HEK293 (cell line): ENCODE results near the gene CEP41.

ENCODE experiments used
- CTCF ChIA-PET: fragments of 350-600 bp; formaldehyde crosslinking; extraction: SDS; loops from one replicate; lab custom pipeline; 2021; ENCODE audit warnings: antibody characterized with exemption; lab: Yijun Ruan, JAX
- POLR2A ChIA-PET: fragments of 300-600 bp; formaldehyde crosslinking; extraction: SDS; loops from one replicate; lab custom pipeline; 2020; ENCODE audit warnings: antibody characterized with exemption, inconsistent platforms; lab: Yijun Ruan, JAX
- H3K27ac ChIP-seq: fragments of 200-500 bp; sonication (Bioruptor generic); 2 replicates; pipeline ENCODE4 v1.5.1; 2014; ENCODE audit warnings: low read depth, low read length, control low read depth, inconsistent platforms; ENCODE audit errors: extremely low read depth
- H3K36me3 ChIP-seq, 2 experiments: fragments of 200-500 bp in 1 of 2; sonication (Bioruptor generic) in 1 of 2; 1 replicate in 1 of 2; 2 replicates in 1 of 2; pipeline ENCODE4 v1.5.1; 2014 to 2017; ENCODE audit warnings: inconsistent platforms in 2 of 2, low read length in 2 of 2; ENCODE audit not compliant: control insufficient read depth in 2 of 2, insufficient read depth in 1 of 2
- H3K4me1 ChIP-seq: fragments of 200-500 bp; sonication (Bioruptor generic); 2 replicates; pipeline ENCODE4 v1.5.1; 2014; ENCODE audit warnings: mild to moderate bottlenecking, low read length, inconsistent platforms; ENCODE audit not compliant: control insufficient read depth, insufficient read depth
- H3K4me3 ChIP-seq: 2 replicates; pipeline ENCODE4 v1.5.1; 2011; ENCODE audit warnings: low read depth, mild to moderate bottlenecking, control low read depth, low read length, moderate library complexity
- H3K9me3 ChIP-seq: fragments of 200-500 bp; sonication (Bioruptor generic); 2 replicates; pipeline ENCODE4 v1.5.1; 2014; ENCODE audit warnings: low read depth, low read length, inconsistent platforms; ENCODE audit not compliant: control insufficient read depth, insufficient read depth
- BCL11A ChIP-seq: fragments of 450-650 bp; formaldehyde crosslinking; IDR thresholded peaks from 2 replicates; pipeline ENCODE4 v1.5.1; 2016; ENCODE audit warnings: low read depth, missing biosample characterization, missing genetic modification characterization
- ELK4 ChIP-seq: IDR thresholded peaks from 2 replicates; pipeline ENCODE4 v1.6.1; 2011; ENCODE audit warnings: mild to moderate bottlenecking, low read depth, low read length, borderline replicate concordance
- OSR2 ChIP-seq: fragments of 450-650 bp; formaldehyde crosslinking; IDR thresholded peaks from 2 replicates; pipeline ENCODE4 v1.5.1; 2016; ENCODE audit warnings: missing biosample characterization, missing genetic modification characterization
- SCRT1 ChIP-seq: fragments of 450-650 bp; formaldehyde crosslinking; IDR thresholded peaks from 2 replicates; pipeline ENCODE4 v1.5.1; 2016; ENCODE audit warnings: missing biosample characterization, missing genetic modification characterization, borderline replicate concordance
- SCRT2 ChIP-seq: fragments of 450-650 bp; formaldehyde crosslinking; IDR thresholded peaks from 2 replicates; pipeline ENCODE4 v1.5.1; 2016; ENCODE audit warnings: missing biosample characterization, missing genetic modification characterization
- ZBTB11 ChIP-seq: fragments of 450-650 bp; formaldehyde crosslinking; conservative IDR thresholded peaks from 2 replicates; pipeline ENCODE4 v1.5.1; 2016; ENCODE audit warnings: low read depth, missing biosample characterization, missing genetic modification characterization
- ZBTB17 ChIP-seq: fragments of 450-650 bp; formaldehyde crosslinking; IDR thresholded peaks from 2 replicates; pipeline ENCODE4 v1.5.1; 2016; ENCODE audit warnings: missing biosample characterization, missing genetic modification characterization
- ZBTB48 ChIP-seq: fragments of 450-650 bp; formaldehyde crosslinking; IDR thresholded peaks from 2 replicates; pipeline ENCODE4 v1.5.1; 2016; ENCODE audit warnings: missing biosample characterization, missing genetic modification characterization
- ZBTB6 ChIP-seq: fragments of 450-650 bp; formaldehyde crosslinking; IDR thresholded peaks from 2 replicates; pipeline ENCODE4 v1.5.1; 2017; ENCODE audit warnings: missing biosample characterization, missing genetic modification characterization
- ZNF184 ChIP-seq: fragments of 450-650 bp; IDR thresholded peaks from 2 replicates; pipeline ENCODE4 v1.5.1; 2018; ENCODE audit warnings: missing biosample characterization, mild to moderate bottlenecking, missing genetic modification characterization
- ZNF510 ChIP-seq: fragments of 450-650 bp; formaldehyde crosslinking; IDR thresholded peaks from 2 replicates; pipeline ENCODE4 v1.5.1; 2018; ENCODE audit warnings: mild to moderate bottlenecking, missing genetic modification characterization, missing biosample characterization; ENCODE audit not compliant: insufficient replicate concordance
- ZNF580 ChIP-seq: fragments of 450-650 bp; formaldehyde crosslinking; IDR thresholded peaks from 2 replicates; pipeline ENCODE4 v1.5.1; 2016; ENCODE audit warnings: missing biosample characterization, missing genetic modification characterization
- ZNF664 ChIP-seq: fragments of 450-650 bp; formaldehyde crosslinking; IDR thresholded peaks from 2 replicates; pipeline ENCODE4 v1.5.1; 2016; ENCODE audit warnings: missing biosample characterization, missing genetic modification characterization
- ZNF830 ChIP-seq: fragments of 450-650 bp; IDR thresholded peaks from 2 replicates; pipeline ENCODE4 v1.5.0; 2018; ENCODE audit warnings: missing biosample characterization, missing genetic modification characterization, low read depth, mild to moderate bottlenecking, moderate library complexity
- ZNF837 ChIP-seq: fragments of 450-650 bp; formaldehyde crosslinking; IDR thresholded peaks from 2 replicates; pipeline ENCODE4 v1.5.1; 2016; ENCODE audit warnings: missing biosample characterization, missing genetic modification characterization
- ZSCAN30 ChIP-seq: fragments of 450-650 bp; IDR thresholded peaks from 2 replicates; pipeline ENCODE4 v1.5.1; 2018; ENCODE audit warnings: missing biosample characterization, mild to moderate bottlenecking, missing genetic modification characterization, moderate library complexity
- ZXDB ChIP-seq: fragments of 450-650 bp; formaldehyde crosslinking; IDR thresholded peaks from 2 replicates; pipeline ENCODE4 v1.5.1; 2016; ENCODE audit warnings: missing biosample characterization, missing genetic modification characterization
- TF ChIP-seq, protein P1 (sequence below): fragments of 450-650 bp; formaldehyde crosslinking; IDR thresholded peaks from 2 replicates; pipeline ENCODE4 v1.5.1; 2016; ENCODE audit warnings: missing biosample characterization, missing genetic modification characterization
- TF ChIP-seq, protein P2 (sequence below): fragments of 450-650 bp; formaldehyde crosslinking; IDR thresholded peaks from 2 replicates; pipeline ENCODE4 v1.5.1; 2016; ENCODE audit warnings: missing biosample characterization, missing genetic modification characterization
- TF ChIP-seq, protein P3 (sequence below): fragments of 450-650 bp; formaldehyde crosslinking; IDR thresholded peaks from 2 replicates; pipeline ENCODE4 v1.5.1; 2016; ENCODE audit warnings: missing biosample characterization, missing genetic modification characterization

The CEP41 gene

GRCh38 chr7:130479716-130480400, 39.0 kb upstream of the CEP41 start:
- ChIA-PET CTCF (interaction anchor here (0.6 kb wide), 1 partner anchor 269 kb away, joined by 4 read pairs; no protein-coding TSS in a partner anchor), POLR2A (interaction anchor here (0.6 kb wide), 1 partner anchor 1416 kb away, joined by 3 read pairs; no protein-coding TSS in a partner anchor)
- TF ChIP-seq ELK4 (no peak), ZNF580 (tag by site-specific recombination) (no peak), ZBTB48 (tag by site-specific recombination) (no peak), ZNF664 (tag by site-specific recombination) (no peak), ZBTB11 (no peak), ZBTB17 (tag by site-specific recombination) (no peak), ZNF510 (no peak), ZNF830 (no peak), ZBTB6 (no peak), SCRT2 (tag by site-specific recombination) (no peak), ZNF837 (tag by site-specific recombination) (no peak), BCL11A (no peak), ZNF184 (tag by site-specific recombination) (no peak), ZSCAN30 (no peak), SCRT1 (tag by site-specific recombination) (no peak), OSR2 (tag by site-specific recombination) (no peak), ZXDB (tag by site-specific recombination) (no peak)
- TF ChIP-seq, protein P1, sequence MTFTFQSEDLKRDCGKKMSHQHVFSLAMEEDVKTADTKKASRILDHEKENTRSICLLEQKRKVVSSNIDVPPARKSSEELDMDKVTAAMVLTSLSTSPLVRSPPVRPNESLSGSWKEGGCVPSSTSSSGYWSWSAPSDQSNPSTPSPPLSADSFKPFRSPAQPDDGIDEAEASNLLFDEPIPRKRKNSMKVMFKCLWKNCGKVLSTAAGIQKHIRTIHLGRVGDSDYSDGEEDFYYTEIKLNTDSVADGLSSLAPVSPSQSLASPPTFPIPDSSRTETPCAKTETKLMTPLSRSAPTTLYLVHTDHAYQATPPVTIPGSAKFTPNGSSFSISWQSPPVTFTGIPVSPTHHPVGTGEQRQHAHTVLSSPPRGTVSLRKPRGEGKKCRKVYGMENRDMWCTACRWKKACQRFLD (tag by site-specific recombination) = no peak
- TF ChIP-seq, protein P2, sequence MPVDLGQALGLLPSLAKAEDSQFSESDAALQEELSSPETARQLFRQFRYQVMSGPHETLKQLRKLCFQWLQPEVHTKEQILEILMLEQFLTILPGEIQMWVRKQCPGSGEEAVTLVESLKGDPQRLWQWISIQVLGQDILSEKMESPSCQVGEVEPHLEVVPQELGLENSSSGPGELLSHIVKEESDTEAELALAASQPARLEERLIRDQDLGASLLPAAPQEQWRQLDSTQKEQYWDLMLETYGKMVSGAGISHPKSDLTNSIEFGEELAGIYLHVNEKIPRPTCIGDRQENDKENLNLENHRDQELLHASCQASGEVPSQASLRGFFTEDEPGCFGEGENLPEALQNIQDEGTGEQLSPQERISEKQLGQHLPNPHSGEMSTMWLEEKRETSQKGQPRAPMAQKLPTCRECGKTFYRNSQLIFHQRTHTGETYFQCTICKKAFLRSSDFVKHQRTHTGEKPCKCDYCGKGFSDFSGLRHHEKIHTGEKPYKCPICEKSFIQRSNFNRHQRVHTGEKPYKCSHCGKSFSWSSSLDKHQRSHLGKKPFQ (tag by site-specific recombination) = no peak
- TF ChIP-seq, protein P3, sequence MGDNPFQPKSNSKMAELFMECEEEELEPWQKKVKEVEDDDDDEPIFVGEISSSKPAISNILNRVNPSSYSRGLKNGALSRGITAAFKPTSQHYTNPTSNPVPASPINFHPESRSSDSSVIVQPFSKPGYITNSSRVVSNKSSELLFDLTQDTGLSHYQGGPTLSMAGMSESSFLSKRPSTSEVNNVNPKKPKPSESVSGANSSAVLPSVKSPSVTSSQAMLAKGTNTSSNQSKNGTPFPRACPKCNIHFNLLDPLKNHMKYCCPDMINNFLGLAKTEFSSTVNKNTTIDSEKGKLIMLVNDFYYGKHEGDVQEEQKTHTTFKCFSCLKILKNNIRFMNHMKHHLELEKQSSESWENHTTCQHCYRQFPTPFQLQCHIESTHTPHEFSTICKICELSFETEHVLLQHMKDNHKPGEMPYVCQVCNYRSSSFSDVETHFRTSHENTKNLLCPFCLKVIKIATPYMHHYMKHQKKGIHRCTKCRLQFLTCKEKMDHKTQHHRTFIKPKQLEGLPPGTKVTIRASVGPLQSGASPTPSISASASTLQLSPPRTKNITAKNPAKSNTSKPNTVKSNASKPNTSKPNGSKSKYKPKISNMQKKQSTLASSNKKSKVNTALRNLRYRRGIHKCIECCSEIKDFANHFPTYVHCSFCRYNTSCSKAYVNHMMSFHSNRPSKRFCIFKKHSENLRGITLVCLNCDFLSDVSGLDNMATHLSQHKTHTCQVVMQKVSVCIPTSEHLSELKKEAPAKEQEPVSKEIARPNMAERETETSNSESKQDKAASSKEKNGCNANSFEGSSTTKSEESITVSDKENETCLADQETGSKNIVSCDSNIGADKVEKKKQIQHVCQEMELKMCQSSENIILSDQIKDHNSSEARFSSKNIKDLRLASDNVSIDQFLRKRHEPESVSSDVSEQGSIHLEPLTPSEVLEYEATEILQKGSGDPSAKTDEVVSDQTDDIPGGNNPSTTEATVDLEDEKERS = no peak
- H3K27ac ChIP-seq = no peak overlapping the region
- H3K36me3 ChIP-seq = no peaks in the 10 kb centered on the region
- no peaks in the 10 kb centered on the region for H3K9me3 ChIP-seq
- no peaks in the 10 kb centered on the region for H3K4me1 ChIP-seq
- no peak overlapping the region for H3K4me3 ChIP-seq
